Stimulated activated CD8-positive, alpha-beta memory T cell treated with anti-CD3 and anti-CD28 coated beads, Interleukin-15, amount 100 ng/mL, for 48 hours (primary cell): ENCODE data around the gene MLKL.
"Not testable (repeated sequence)": the region's sequence is repeated elsewhere in the genome, so short reads cannot be mapped to it uniquely, and the experiment has no call there.

Experiments used
- DNase-seq, 2 donors: peaks; one replicate each; pipeline ENCODE4 v3.0.0-alpha.2; 2020; ENCODE audit warnings: low read depth in 2 of 2

MLKL gene

GRCh38 chr16:74732707-74733350 is 32.2 kb upstream of the MLKL start:
- DNase-seq = no peak

- DNase-seq = no peak
These were observed 31.3 kb upstream of the MLKL start for GRCh38 chr16:74731853-74732477.

DNA sequence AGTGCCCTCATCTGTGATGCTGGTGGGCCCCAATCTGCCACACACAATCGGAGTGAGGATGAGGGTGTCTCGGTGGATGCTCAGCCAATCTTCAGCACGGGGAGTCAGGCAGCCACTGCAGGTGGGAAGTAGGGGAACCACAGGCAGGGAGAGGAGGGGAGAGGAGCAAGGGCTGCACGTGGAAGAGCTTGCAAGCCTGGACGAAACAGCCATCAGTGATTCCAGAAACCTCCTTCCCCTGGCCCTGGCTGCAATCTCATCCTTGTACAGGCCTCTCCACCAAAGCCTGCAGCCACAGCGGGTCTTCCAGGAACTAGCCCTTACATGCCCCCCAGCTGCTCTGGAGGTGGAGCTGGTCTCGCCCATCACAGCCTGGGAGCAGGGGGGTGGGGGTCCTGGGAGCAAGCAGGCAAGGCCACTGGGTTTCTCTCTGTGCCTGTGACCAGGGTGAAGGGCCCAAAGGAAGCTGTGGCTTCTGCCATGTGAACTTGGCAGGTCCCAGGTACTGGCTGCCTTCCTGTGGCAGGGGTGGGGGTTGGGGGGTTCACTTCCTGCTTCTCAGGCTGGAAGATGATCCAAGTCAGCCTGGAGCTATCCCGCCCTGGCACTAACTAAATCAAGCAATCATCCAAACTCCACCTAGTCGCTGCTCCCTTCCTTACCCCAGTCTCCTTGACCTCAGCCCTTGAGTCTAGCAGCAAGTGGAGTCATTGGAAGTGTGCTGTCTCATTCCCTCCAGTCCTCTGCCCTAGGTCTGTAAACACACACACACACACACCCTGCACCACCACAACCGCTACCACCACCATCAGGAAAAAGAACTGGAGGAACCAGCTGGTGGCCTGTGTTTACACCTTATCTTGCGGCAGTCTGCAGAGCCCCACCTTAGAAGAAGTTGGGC is 29.4 kb upstream of the MLKL start:
- no peak for DNase-seq

DNA sequence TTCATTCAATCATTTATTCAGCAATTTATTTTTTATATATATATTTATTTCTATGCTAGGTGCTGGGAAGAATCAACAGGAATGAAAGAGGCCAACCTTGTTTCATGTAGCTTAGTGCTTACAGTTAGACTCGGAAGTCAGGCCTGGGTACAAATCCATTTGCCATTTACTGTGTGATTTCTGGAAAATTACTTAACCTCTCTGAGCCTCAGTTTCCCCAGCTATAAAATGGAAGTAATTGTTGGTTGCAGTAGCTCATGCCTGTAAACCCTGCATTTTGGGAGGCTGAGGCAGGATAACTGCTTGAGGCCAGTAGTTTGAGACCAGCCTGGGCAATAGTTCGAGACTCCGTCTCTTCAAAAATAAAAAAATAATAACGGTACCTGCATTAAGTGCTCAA is 27.2 kb upstream of the MLKL start:
- no peak for DNase-seq

DNA sequence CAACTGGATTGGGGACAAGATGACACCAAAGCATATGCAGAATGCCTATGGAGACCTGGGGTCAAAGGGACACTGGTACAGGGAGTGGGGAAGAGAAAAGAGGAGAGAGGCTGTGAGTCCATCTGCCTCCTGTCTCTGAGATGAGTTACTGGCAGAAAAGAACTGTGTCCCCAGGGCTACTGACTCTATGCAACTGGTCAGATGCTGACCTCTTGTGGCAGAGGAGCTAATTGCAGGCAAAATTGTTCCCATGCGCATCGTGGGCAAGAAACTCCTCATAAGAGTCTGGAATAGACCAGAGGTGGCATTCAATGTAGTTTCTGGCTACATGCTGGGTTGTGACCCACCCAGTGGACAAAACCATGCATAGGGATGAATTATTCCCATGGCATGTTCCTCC is 26.1 kb upstream of the MLKL start:
- peak; percentile 12 for DNase-seq

DNA sequence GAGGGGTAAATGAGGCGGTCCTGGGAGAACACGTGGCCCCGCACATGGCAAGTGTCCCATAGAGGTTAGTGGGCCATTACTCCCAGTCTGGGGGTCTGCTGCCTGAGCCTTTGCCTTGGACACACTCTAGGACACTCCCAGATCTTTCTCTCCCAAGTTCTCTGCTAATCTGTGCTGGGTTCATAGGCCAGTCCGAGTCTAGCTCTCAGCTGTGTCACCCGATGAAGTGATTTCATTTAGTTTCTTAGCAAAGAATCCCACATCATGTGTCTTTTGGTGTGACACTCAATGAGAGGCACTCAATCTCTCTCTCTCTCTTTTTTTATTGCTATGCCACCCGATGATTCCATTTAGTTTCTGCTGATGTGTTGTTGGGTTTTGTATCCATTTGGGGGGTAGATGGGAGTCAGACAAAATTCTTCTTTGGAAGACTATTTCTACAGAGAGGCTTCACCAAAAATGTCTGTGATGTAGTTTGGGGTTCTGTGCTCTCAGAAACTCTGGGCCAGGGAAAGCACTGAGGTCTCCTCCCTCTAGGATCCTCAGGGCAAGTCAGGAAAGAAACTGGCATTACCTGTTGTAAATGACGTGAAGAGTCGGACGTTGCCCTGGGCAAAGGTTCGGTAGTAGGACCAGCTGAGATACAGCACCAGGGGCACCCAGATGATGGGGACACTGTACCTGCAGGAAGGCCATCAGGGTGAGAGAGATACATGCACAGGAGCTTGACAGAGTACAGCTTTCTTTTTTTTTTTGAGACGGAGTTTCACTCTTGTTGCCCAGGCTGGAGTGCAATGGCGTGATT is 25.2 kb upstream of the MLKL start:
- DNase-seq = no peak

DNA sequence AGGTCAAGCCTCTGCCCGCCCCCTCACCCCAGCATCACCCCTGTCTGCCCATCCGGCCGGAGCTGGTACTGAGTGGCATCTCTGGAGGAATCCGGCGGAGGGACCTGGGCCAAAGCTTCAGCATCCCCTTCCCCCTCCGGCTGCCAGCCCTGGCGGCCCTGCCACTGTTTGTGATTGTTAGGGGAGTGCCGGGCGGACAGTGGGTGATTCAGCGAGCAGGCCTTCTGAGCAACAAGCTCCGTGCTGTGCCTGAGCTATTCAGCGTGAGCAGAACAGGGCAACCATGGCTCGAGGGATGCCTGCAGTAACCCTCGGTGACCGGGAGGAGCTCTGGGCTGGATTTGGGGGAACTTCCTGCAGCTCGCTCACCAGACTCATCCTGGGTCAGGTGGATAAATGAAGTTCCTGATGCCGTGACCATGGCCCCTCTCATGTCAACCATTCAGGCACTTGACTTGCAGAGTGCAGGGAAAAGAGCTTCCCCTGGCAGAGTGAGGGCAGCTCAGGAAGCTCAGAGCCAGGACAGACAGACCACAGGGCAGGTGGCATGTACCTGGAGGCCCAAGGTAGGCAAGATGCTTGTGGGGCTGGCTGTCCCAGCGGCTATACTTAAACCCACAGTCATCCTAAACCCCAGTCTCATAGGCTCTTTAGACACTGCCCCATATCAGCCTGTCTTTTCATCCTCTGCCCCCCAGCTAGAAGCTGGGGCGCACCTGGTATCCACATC is 24.3 kb upstream of the MLKL start:
- no peak for DNase-seq

DNA sequence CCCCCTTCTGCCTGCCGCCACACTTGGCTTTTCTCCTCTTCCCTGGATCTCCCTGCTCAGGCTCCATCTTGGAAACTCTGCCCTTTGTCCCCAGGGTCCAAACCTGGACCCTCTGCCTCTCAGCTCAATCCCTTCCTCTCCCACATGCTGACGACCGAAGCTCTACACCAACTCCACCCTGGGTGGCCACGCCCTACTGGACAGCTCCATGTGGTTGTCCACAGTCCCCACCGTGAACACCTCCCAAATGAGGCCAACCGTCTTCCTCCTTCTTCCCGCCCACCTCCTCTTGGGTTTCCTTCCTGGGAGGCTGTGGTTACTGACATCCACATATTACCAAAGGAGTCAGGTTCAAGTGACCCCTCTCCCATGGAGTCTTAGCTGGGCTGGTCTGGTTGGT is 22.6 kb upstream of the MLKL start:
- DNase-seq = no peak

GRCh38 chr16:74722156-74722555 is 21.5 kb upstream of the MLKL start:
- DNase-seq = not testable (repeated sequence)

DNA sequence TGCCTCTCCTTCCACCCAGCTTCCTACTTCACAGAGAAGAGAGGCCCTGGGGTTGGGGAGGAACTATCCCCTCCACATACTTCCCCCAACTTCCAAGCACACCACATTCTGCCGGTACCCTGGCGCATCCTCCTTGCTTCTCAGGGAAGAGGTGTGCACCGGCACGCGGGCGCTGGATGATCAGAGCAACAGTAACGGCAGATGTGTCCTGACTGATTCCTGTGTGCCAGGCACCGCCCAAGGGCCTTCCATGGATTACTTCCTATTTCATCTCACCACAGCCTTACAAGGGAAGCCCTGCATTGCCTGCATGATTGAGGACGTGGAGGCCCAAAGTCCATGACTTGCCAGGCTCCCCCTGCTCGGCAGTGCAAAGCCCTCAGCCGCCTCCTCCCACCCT is 21.1 kb upstream of the MLKL start:
- no peak for DNase-seq

- DNase-seq = no peak
These were observed 19.9 kb upstream of the MLKL start for GRCh38 chr16:74720579-74720978.

DNA sequence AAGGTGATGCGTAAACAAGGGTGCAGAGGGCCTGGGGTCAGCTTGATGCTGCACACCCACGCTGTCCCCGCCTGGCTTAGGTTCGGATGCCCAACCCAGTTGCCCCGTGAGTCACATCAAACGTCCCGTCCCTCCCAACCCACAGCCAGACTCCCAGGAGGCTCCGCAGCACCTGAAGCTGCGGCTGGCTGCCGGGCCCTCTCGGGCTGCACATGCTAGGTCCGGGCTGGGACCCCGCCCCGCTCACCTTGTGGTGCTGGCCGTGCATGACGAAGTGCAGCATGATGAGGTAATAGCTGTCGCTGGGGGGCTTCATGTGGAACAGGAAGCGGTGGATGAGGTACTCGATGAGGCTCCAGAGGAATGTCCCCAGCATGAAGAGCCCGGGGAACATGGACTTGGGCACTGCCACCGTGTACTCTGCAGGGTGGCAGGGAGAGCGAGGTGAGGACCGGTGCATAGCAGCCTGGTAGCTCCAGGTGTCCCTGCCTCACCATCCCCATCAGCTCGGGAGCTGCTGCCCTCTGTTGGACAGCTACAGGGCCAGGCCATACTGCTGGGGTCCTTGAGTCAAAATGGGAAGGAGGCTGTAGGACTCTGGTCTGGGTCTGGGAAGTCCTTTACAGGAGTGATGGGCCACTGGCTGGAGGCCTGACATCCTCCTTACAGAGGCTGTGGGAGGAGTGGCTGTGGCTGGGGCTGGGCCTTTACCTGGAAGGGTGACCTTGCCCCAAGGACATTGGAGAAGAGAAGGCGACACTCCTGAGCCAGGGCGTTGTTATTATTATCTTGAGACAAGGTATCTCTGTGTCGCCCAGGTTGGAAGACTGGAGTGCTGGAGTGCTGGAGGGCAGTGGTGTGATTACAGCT is 18.3 kb upstream of the MLKL start:
- DNase-seq = no peak

GRCh38 chr16:74718140-74718539 is 17.5 kb upstream of the MLKL start:
- DNase-seq = no peak

- no peak for DNase-seq
These were observed 16.7 kb upstream of the MLKL start for GRCh38 chr16:74717367-74717766.

GRCh38 chr16:74716355-74716754 is 15.7 kb upstream of the MLKL start:
- DNase-seq = no peak

DNA sequence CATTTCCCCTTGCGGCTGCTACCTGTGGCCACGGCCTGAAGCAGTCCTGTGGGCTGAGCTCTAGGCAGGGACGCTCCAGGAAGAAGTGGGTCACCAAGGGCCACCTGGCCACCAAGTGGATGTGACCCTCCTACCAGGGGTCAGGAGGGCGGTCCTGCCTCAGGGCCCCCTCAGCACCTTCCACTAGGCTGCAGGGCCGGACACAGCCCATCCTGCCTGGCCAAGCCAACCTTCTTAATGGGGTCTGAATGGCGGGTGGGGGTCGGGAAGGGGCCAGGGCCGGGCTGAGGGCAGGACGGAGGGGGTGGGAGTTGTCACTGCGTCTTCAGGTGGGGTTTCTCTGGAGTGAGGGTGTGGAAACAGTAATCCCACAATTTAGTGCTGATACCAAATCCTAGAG is 13.2 kb upstream of the MLKL start:
- no peak for DNase-seq

- DNase-seq = no peak
These were observed 12.7 kb upstream of the MLKL start for GRCh38 chr16:74713325-74713724.

DNA sequence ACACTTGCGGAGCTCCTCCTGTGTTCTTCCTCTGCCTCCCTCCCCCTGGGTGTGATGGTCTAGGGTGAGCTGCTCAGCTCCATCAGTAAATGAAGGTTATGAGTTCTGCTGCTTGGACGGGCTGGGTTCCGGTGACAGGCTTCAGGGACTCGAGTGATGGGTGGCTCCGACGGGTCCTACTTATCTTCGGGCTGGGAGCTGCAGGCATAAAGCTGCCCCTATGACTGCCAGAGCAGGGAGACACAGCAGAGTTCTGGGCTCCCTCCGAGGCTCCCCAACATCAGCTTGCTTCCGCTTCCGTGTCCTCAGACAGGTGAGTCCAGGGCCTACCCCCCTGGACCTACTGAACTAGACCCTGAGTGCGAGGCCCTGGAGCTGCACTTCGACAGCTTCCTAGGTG is 11.3 kb upstream of the MLKL start:
- DNase-seq = no peak

- DNase-seq = no peak
These were observed 9.7 kb upstream of the MLKL start for GRCh38 chr16:74710401-74710800.

DNA sequence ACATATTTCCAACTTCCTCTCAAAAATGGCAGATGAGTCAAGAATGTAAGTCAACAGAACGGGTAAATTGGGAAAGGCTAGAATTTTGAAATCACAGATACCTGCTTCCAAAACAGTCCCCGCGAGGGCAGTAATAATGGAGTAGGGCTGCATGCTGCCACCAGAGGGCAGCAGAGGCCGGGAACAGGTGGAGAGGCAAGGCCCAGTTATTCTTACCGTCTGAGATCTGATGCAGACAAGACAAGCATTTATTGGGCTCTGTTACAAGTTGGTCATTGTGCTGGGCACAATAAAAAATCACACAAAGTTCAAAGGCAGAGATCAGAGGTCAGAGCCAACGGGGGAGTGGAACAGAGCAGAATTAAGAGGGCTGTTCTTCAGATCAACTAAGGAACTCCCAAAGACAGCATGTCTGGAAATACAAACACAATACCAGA is 8.8 kb upstream of the MLKL start:
- peak; percentile 53 to 58 for DNase-seq

DNA sequence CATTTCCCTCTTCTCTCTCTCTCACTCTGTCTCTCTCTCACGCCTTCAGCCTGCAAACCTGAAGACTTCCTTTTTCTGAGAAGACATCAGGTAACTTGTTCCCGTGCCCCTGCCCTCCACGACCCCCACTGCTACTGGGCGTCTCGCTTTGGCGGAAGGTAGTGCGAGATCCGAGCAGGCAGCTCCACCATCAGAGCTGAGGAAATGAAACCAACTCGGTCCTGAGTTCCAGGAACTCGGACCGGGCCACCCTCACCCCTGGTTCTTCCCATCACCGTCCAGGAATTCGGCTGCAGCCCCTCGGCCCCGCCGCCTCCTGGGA is 585 bp downstream of the MLKL start:
- no peak for DNase-seq
